Testis (tissue), 2 donors: ENCODE measurements around the gene RELL2.

Source experiments
- CTCF ChIP-seq, 3 experiments: fragments of 450-650 bp in 2 of 3; fragments of 200-600 bp in 1 of 3; sonication (generic) in 1 of 3; IDR thresholded peaks; one replicate each; pipeline ENCODE4 v1.5.1; 2016 to 2019; ENCODE audit warnings: antibody characterized with exemption in 3 of 3, mild to moderate bottlenecking in 2 of 3, moderate library complexity in 1 of 3
- POLR2A ChIP-seq: fragments of 450-650 bp; IDR thresholded peaks from one replicate; pipeline ENCODE4 v1.6.1; 2017; ENCODE audit warnings: antibody characterized with exemption, mild to moderate bottlenecking, moderate library complexity

DNA sequence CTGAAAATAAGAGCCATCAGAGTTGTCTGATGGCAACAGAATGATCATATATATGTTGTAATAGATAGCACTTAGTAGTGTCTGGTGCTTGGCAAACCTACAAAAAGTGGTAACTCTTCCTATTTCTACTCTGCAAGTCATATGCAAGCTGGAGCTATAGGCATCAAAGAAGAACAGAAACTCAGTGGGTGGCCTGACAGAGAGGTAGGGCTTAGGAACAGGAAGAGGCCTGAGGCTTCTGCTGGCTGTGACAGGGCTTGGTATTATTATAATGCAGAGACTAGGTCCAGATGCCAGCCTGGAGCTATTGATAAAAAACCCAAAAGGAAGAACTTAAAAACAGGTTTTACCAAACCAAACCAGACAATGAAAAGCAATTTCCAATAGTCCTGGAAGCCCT is 13.6 kb upstream of the RELL2 start:
- TF ChIP-seq POLR2A: no peak
- TF ChIP-seq CTCF (IDR thresholded peaks at IDR 0.05): no peak
